ENCODE data around the gene MBP.

- no peak for TF ChIP-seq POLR2AphosphoS5 (IDR thresholded peaks at IDR 0.05; ENCODE audit: low read depth, low read length)
- TF ChIP-seq TAF1 (IDR thresholded peaks at IDR 0.05; ENCODE audit: low read depth, low read length): no peak
- no peak for TF ChIP-seq SPI1 (IDR thresholded peaks at IDR 0.05; ENCODE audit: low read depth, low read length)
- TF ChIP-seq POLR2A (IDR thresholded peaks at IDR 0.05; ENCODE audit: low read depth, low read length): no peak
- TF ChIP-seq POU2F2 (IDR thresholded peaks at IDR 0.05; ENCODE audit: low read depth, low read length): no peak
Measured at GRCh38 chr18:77057006-77057395, 75.6 kb downstream of the MBP start.

Measured in GM12891 (cell line).